ENCODE results near the gene NANOS2. TPM values are rescaled to one million over a fixed set of nuclear protein-coding genes. Genes with fewer than 3 reads are reported as not detected.

NANOS2 gene
- total and polyA plus RNA-seq, 2 of the 13 experiments (the other 11 are each of a cell fraction or from before 2014, with no cell fraction given) = not detected

DNA sequence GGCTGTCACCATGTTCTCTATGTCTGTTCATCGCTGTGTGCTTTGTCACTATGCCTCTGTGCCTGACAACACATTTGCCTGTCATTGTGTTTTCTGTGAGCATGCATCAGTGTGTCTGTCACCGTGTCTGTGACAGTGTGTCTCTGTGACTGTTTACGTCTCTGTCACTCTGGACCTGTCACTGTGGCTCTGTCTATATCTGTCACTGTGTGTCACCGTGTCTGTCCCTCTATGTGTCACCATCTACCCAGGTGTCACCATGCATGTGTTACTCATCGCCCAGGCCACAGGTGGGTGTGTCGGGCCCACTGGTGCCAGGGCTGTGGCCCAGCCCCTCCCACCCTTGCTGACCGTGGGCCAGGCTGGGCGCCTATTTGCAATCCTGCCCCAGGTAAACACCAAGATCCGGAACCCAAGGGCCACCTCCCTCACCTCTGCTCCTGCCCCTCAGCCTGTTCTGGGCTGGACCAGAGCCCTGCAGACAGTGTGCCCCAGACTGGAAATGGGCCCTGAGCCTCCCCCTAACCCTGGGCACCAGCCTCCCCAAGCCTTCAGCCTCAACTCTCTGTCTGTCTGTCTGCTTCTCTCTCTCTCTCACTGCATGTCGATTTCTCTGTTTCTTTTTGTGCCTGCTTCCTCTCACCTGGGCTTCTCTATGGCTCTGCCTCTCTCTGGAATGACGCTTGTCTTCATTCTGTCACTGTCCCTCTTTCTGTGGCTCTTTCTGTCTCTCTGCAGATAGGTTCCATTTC, 36.4 kb downstream of the NANOS2 start (continued):
- TF ChIP-seq, protein P1, sequence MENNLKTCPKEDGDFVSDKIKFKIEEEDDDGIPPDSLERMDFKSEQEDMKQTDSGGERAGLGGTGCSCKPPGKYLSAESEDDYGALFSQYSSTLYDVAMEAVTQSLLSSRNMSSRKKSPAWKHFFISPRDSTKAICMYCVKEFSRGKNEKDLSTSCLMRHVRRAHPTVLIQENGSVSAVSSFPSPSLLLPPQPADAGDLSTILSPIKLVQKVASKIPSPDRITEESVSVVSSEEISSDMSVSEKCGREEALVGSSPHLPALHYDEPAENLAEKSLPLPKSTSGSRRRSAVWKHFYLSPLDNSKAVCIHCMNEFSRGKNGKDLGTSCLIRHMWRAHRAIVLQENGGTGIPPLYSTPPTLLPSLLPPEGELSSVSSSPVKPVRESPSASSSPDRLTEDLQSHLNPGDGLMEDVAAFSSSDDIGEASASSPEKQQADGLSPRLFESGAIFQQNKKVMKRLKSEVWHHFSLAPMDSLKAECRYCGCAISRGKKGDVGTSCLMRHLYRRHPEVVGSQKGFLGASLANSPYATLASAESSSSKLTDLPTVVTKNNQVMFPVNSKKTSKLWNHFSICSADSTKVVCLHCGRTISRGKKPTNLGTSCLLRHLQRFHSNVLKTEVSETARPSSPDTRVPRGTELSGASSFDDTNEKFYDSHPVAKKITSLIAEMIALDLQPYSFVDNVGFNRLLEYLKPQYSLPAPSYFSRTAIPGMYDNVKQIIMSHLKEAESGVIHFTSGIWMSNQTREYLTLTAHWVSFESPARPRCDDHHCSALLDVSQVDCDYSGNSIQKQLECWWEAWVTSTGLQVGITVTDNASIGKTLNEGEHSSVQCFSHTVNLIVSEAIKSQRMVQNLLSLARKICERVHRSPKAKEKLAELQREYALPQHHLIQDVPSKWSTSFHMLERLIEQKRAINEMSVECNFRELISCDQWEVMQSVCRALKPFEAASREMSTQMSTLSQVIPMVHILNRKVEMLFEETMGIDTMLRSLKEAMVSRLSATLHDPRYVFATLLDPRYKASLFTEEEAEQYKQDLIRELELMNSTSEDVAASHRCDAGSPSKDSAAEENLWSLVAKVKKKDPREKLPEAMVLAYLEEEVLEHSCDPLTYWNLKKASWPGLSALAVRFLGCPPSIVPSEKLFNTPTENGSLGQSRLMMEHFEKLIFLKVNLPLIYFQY (CRISPR knock-in tag; IDR thresholded peaks at IDR 0.05; ENCODE audit: borderline replicate concordance) = peak; percentile 98
- TF ChIP-seq, protein P2, sequence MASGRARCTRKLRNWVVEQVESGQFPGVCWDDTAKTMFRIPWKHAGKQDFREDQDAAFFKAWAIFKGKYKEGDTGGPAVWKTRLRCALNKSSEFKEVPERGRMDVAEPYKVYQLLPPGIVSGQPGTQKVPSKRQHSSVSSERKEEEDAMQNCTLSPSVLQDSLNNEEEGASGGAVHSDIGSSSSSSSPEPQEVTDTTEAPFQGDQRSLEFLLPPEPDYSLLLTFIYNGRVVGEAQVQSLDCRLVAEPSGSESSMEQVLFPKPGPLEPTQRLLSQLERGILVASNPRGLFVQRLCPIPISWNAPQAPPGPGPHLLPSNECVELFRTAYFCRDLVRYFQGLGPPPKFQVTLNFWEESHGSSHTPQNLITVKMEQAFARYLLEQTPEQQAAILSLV (CRISPR knock-in tag; IDR thresholded peaks at IDR 0.05; ENCODE audit: borderline replicate concordance) = 0 out of 2 replicates have a peak, but pooled peaks have one; percentile 49
- TF ChIP-seq ELF1 (CRISPR knock-in tag; IDR thresholded peaks at IDR 0.05) (peak; percentile 35; the same call in 1 of the 2 replicates), SKI (IDR thresholded peaks at IDR 0.05; ENCODE audit: partially characterized antibody) (peak; percentile 50), CREB1 (IDR thresholded peaks at IDR 0.05) (peak; percentile 83), CREB1 (CRISPR knock-in tag; IDR thresholded peaks at IDR 0.05) (no peak; the same call in 1 of the 2 replicates), ZNF768 (CRISPR knock-in tag; IDR thresholded peaks at IDR 0.05) (peak; percentile 11; the same call in 1 of the 2 replicates), ZNF556 (CRISPR knock-in tag; IDR thresholded peaks at IDR 0.05; ENCODE audit: borderline replicate concordance) (0 out of 2 replicates have a peak, but pooled peaks have one; percentile 39), MEIS1 (CRISPR knock-in tag; IDR thresholded peaks at IDR 0.05; ENCODE audit: borderline replicate concordance) (peak; percentile 45; the same call in 1 of the 2 replicates), KAT8 (CRISPR knock-in tag; IDR thresholded peaks at IDR 0.05) (peak; percentile 33; the same call in 1 of the 2 replicates), JUND (CRISPR knock-in tag; IDR thresholded peaks at IDR 0.05) (peak; percentile 53; the same call in 1 of the 2 replicates), CEBPG (CRISPR knock-in tag; IDR thresholded peaks at IDR 0.05) (peak; percentile 27; the same call in 1 of the 2 replicates), EP300 (IDR thresholded peaks at IDR 0.05; ENCODE audit: low read depth in 2 of 2, low read length in 2 of 2) (0 out of 4 replicates have a peak, but pooled peaks of 1 of the 2 experiments have one; percentile 28), EP300 (CRISPR knock-in tag; IDR thresholded peaks at IDR 0.05; ENCODE audit: borderline replicate concordance) (peak; percentile 46; the same call in 1 of the 2 replicates), PPARG (CRISPR knock-in tag; conservative IDR thresholded peaks at IDR 0.05) (no peak), DNMT1 (CRISPR knock-in tag; IDR thresholded peaks at IDR 0.05) (peak; percentile 49; the same call in 1 of the 2 replicates), ZNF674 (CRISPR knock-in tag; IDR thresholded peaks at IDR 0.05; ENCODE audit: low read depth) (no peak), ZSCAN25 (CRISPR knock-in tag; IDR thresholded peaks at IDR 0.05) (peak; percentile 81; the same call in 1 of the 2 replicates)
- TF ChIP-seq, protein P3, sequence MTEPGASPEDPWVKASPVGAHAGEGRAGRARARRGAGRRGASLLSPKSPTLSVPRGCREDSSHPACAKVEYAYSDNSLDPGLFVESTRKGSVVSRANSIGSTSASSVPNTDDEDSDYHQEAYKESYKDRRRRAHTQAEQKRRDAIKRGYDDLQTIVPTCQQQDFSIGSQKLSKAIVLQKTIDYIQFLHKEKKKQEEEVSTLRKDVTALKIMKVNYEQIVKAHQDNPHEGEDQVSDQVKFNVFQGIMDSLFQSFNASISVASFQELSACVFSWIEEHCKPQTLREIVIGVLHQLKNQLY (CRISPR knock-in tag; IDR thresholded peaks at IDR 0.05) = peak; percentile 52; the same call in 1 of the 2 replicates
- TF ChIP-seq, protein P4, sequence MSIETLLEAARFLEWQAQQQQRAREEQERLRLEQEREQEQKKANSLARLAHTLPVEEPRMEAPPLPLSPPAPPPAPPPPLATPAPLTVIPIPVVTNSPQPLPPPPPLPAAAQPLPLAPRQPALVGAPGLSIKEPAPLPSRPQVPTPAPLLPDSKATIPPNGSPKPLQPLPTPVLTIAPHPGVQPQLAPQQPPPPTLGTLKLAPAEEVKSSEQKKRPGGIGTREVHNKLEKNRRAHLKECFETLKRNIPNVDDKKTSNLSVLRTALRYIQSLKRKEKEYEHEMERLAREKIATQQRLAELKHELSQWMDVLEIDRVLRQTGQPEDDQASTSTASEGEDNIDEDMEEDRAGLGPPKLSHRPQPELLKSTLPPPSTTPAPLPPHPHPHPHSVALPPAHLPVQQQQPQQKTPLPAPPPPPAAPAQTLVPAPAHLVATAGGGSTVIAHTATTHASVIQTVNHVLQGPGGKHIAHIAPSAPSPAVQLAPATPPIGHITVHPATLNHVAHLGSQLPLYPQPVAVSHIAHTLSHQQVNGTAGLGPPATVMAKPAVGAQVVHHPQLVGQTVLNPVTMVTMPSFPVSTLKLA (IDR thresholded peaks at IDR 0.05) = peak; percentile 83
- TF ChIP-seq, protein P5, sequence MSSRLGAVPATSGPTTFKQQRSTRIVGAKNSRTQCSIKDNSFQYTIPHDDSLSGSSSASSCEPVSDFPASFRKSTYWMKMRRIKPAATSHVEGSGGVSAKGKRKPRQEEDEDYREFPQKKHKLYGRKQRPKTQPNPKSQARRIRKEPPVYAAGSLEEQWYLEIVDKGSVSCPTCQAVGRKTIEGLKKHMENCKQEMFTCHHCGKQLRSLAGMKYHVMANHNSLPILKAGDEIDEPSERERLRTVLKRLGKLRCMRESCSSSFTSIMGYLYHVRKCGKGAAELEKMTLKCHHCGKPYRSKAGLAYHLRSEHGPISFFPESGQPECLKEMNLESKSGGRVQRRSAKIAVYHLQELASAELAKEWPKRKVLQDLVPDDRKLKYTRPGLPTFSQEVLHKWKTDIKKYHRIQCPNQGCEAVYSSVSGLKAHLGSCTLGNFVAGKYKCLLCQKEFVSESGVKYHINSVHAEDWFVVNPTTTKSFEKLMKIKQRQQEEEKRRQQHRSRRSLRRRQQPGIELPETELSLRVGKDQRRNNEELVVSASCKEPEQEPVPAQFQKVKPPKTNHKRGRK (CRISPR knock-in tag; IDR thresholded peaks at IDR 0.05) = 0 out of 2 replicates have a peak, but pooled peaks have one; percentile 31

All from HepG2 (cell line).